CD4-positive, alpha-beta T cell treated with Interleukin-6 at 100 ng/mL for 8 hours (primary cell): ENCODE results near the gene SETMAR.

Source experiments
- DNase-seq: peaks from one replicate; pipeline ENCODE4 v3.0.0-alpha.2; 2020; ENCODE audit warnings: mixed read lengths, low spot score

SETMAR gene

DNA sequence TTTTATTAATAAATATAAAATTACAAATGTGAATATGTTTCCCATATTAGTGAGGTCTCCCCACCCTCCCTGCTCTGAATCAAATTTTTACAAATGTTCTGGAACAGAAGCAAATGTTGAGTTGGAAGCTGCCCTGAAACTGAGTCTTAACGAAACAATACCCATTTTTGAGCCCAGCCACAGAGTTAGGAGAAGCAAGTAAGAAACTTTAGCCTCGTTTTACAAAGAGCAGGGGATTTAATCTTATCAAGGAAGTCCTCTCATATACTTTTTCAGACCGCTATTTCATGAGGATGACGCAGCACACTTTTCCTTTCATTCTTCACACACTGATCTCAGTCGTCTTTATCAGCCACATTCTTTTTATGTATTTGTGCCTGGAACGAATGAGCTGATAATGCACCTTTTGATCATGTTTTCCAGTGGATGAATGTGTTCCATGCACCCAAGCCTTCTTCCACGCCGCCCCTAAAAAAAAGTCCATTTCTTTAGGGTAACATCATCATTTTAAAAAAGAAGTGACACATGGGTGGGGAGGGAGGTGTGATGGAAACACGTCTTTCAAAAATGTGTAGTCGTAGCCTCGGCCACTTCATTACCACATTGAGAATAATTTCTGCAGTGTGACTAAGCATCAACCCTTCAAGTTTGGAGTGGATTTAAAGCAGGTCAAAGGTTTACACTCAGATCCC lies 48.1 kb downstream of the SETMAR start:
- no peak for DNase-seq

DNA sequence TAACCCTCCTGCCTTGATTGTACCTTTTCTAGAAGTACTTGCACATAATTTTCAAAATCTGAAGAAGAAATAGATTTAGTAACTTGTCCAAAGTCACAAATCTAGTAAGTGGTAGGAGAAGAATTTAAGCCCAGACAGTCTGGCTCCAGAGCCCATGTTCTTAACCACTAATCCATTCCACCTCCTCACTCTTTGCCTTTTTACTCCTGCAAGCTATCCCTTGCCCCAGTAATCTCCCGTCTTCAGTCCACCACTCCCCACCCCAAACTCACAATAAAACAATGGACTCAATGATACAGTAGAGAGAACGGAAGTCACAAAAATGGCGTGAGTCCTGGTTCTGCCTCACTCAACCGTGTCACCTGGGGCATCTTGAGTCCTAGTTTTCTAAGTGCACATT lies 48.7 kb downstream of the SETMAR start:
- no peak for DNase-seq

- DNase-seq, result no peak
These were observed 52.4 kb downstream of the SETMAR start for GRCh38 chr3:4355401-4356219.

- DNase-seq, result no peak
These were observed 53.0 kb downstream of the SETMAR start for GRCh38 chr3:4356220-4356540.

GRCh38 chr3:4356546-4357410 lies 53.6 kb downstream of the SETMAR start:
- no peak for DNase-seq

DNA sequence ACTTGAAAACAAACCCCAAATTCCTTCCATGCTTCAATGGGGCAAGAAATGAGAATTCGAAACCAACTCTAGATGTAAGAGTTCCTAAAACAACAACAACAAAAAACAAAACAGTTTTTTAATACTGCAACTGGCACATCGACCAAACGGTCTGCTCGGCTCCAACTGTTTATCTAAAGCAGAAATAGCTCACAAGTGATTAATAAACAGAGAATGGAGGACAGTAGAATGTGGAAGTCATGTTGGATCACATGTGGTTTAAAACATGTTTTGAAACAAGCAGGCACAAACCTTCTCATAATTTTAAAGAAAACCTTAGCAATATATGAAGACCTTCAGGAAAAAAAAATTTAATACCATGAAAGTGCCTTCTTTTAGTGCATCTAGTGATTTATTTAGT lies 55.1 kb downstream of the SETMAR start:
- no peak for DNase-seq

GRCh38 chr3:4359805-4360502 lies 56.8 kb downstream of the SETMAR start:
- no peak for DNase-seq

DNA sequence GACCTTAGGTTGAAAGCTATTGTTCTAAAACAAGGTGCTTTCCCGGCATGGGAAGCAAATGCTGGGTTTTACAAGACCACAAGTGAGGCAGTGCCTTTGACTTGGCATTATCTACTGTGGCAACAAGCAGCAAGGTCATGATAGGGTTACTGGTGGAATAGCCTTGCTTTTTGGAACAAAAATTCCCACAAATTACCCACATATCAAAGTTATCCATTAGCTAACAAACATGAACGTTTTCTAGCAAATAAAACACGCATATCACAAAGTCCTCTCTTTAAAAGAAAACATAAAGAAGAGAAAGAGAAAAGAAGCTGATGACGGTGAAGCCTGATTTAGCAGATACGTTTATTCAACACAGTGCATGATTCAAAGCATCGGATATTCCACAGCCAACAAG lies 57.6 kb downstream of the SETMAR start:
- DNase-seq, result no peak

GRCh38 chr3:4362523-4362922 lies 59.4 kb downstream of the SETMAR start:
- no peak for DNase-seq
